CD14-positive monocyte (primary cell): Measurements from ENCODE around the gene CPEB2. TPM values are rescaled to one million over a fixed set of nuclear protein-coding genes. Genes with fewer than 3 reads are reported as not detected.
A peak's percentile ranks its signal among the peaks of the same experiment; 100 is the strongest.

ENCODE experiments used
- DNase-seq, 3 donors: peaks; one replicate each; pipeline ENCODE4 v3.0.0-alpha.2; 2011 to 2022
- H2AFZ ChIP-seq: 2 replicates; pipeline ENCODE4 v1.6.0; 2012; ENCODE audit warnings: mild to moderate bottlenecking, low read depth, low read length, inconsistent platforms; ENCODE audit not compliant: insufficient read depth, poor library complexity, severe bottlenecking
- H3K27ac ChIP-seq, 2 donors: 1 replicate in 1 of 2; 2 replicates in 1 of 2; pipeline ENCODE4 v1.5.1; 2012 to 2013; ENCODE audit warnings: low read length in 2 of 2, control low read depth in 1 of 2, inconsistent platforms in 1 of 2, low read depth in 1 of 2, mild to moderate bottlenecking in 1 of 2
- H3K27me3 ChIP-seq, 2 donors: one replicate each; pipeline versions ENCODE4 v1.6.0 to v1.6.1; 2011 to 2013; ENCODE audit warnings: low read length in 2 of 2; ENCODE audit not compliant: control insufficient read depth in 2 of 2, insufficient read depth in 2 of 2
- H3K36me3 ChIP-seq, 2 donors: replicated peaks in 1 of 2; 1 replicate in 1 of 2; 2 replicates in 1 of 2; pipeline versions ENCODE4 v1.5.1 to v1.6.1; 2012 to 2013; ENCODE audit warnings: low read length in 2 of 2, control low read depth in 1 of 2, inconsistent platforms in 1 of 2, mild to moderate bottlenecking in 1 of 2; ENCODE audit not compliant: insufficient read depth in 2 of 2, control insufficient read depth in 1 of 2
- H3K4me1 ChIP-seq, 2 donors: 1 replicate in 1 of 2; 2 replicates in 1 of 2; pipeline versions ENCODE4 v1.5.1 to v1.6.1; 2012 to 2013; ENCODE audit warnings: low read length in 2 of 2, control low read depth in 1 of 2, inconsistent platforms in 1 of 2, mild to moderate bottlenecking in 1 of 2, moderate library complexity in 1 of 2; ENCODE audit not compliant: insufficient read depth in 2 of 2, control insufficient read depth in 1 of 2
- H3K4me2 ChIP-seq: replicated peaks from 2 replicates; pipeline ENCODE3; 2012; ENCODE audit warnings: low read length, moderate library complexity, mild to moderate bottlenecking; ENCODE audit not compliant: poor library complexity, severe bottlenecking; ENCODE audit errors: extremely low read depth
- H3K4me3 ChIP-seq, 3 experiments: fragments of 200-600 bp in 1 of 3; sonication (generic) in 1 of 3; replicated peaks in 1 of 3; 1 replicate in 2 of 3; 2 replicates in 1 of 3; pipeline ENCODE4 v1.5.1; 2011 to 2013; ENCODE audit warnings: low read length in 3 of 3, mild to moderate bottlenecking in 3 of 3, control low read depth in 2 of 3, low read depth in 2 of 3, inconsistent platforms in 1 of 3, moderate library complexity in 1 of 3
- H3K79me2 ChIP-seq: 2 replicates; pipeline ENCODE4 v1.6.0; 2012; ENCODE audit warnings: mild to moderate bottlenecking, control low read depth, inconsistent platforms, low read length, moderate library complexity; ENCODE audit not compliant: insufficient read depth
- H3K9ac ChIP-seq: 2 replicates; pipeline ENCODE4 v1.6.0; 2017; ENCODE audit warnings: low read length, mild to moderate bottlenecking; ENCODE audit not compliant: insufficient read depth, poor library complexity, severe bottlenecking
- H3K9me3 ChIP-seq, 2 donors: replicated peaks in 1 of 2; 1 replicate in 1 of 2; 2 replicates in 1 of 2; pipeline versions ENCODE4 v1.5.1 to v1.6.1; 2012 to 2013; ENCODE audit warnings: low read length in 2 of 2, control low read depth in 1 of 2; ENCODE audit not compliant: control insufficient read depth in 1 of 2, insufficient read depth in 1 of 2
- H4K20me1 ChIP-seq: 2 replicates; pipeline ENCODE4 v1.6.0; 2012; ENCODE audit warnings: mild to moderate bottlenecking, low read length, control low read depth, moderate library complexity; ENCODE audit not compliant: insufficient read depth
- H3K27ac Mint-ChIP-seq, 7 donors: one replicate each; pipeline ENCODE4 v1.8.0; 2020; ENCODE audit warnings: mild to moderate bottlenecking in 7 of 7, mixed read lengths in 7 of 7, moderate library complexity in 6 of 7, inconsistent platforms in 2 of 7
- H3K27me3 Mint-ChIP-seq, 3 donors: one replicate each; pipeline ENCODE4 v1.8.0; 2021 to 2022; ENCODE audit warnings: low read depth in 3 of 3, mild to moderate bottlenecking in 3 of 3, mixed read lengths in 3 of 3, moderate library complexity in 3 of 3, inconsistent platforms in 1 of 3
- H3K36me3 Mint-ChIP-seq, 2 donors: one replicate each; pipeline ENCODE4 v1.8.0; 2020; ENCODE audit warnings: mixed read lengths in 2 of 2, inconsistent platforms in 1 of 2, mild to moderate bottlenecking in 1 of 2
- H3K4me1 Mint-ChIP-seq: one replicate; pipeline ENCODE4 v1.8.0; 2020; ENCODE audit warnings: mild to moderate bottlenecking, mixed read lengths
- H3K4me3 Mint-ChIP-seq, 2 donors: one replicate each; pipeline ENCODE4 v1.8.0; 2020; ENCODE audit warnings: mild to moderate bottlenecking in 2 of 2, mixed read lengths in 2 of 2, moderate library complexity in 1 of 2
- H3K9me3 Mint-ChIP-seq, 7 donors: one replicate each; pipeline ENCODE4 v1.8.0; 2020 to 2022; ENCODE audit warnings: mixed read lengths in 7 of 7, mild to moderate bottlenecking in 6 of 7, moderate library complexity in 6 of 7, inconsistent platforms in 2 of 7
- CTCF ChIP-seq: fragments of 200-600 bp; IDR thresholded peaks from one replicate; pipeline ENCODE4 v1.8.0; 2022; ENCODE audit warnings: antibody characterized with exemption, mild to moderate bottlenecking
- WGBS: methylation state at CpG from one replicate; pipeline ENCODE4 v1.1.5; 2013; ENCODE audit warnings: missing lambda C conversion rate; ENCODE audit not compliant: insufficient coverage; 5-methylcytosine and 5-hydroxymethylcytosine counted together
- intact Hi-C, 2 donors: fragments of 100-400 bp; cut with micrococcal nuclease; formaldehyde crosslinking; loops; one replicate each; pipeline versions ENCODE4 v1.15.0 to v1.15.1; 2023
- polyA plus RNA-seq, 3 donors: library from polyadenylated mRNA; depleted of rRNA in 1 of 3; unstranded in 2 of 3; stranded (reverse) in 1 of 3; fragments of 300-500 nt in 2 of 3; fragments of >200 nt in 1 of 3; fragmentation: Illumina TruSeq in 2 of 3; gene quantifications; 1 replicate in 2 of 3; 2 replicates in 1 of 3; pipeline ENCODE4 v1.2.3, GENCODE V29; 2012 to 2021

CPEB2 gene
- polyA plus RNA-seq, 3 donors = 1.6 to 8.2 (median 1.7) TPM

GRCh38 chr4:15077969-15078368 lies 75.7 kb downstream of the CPEB2 start:
- no peaks in the 10 kb centered on the region for H3K79me2 ChIP-seq
- peaks cover 4 to 15% of the 10 kb centered on the region in 2 donors for H3K9me3 ChIP-seq
- no peaks in the 10 kb centered on the region for H3K36me3 ChIP-seq
- H3K4me2 ChIP-seq = peak overlapping the region; percentile 8
- no CpG with 5 or more reads among the region's 2 CpGs for WGBS
- peak overlapping the region in 1 of 2 donors; percentile 61 for H3K27ac ChIP-seq
- H3K27me3 ChIP-seq = no peaks in the 10 kb centered on the region
- Mint-ChIP-seq H3K27ac (peak overlapping the region; percentile 85 to 97 (median 91)), H3K9me3 (peaks cover 9 to 25% (median 18%) of the 10 kb centered on the region in 7 donors), H3K27me3 (peaks cover 0 to 3% (median 0%) of the 10 kb centered on the region in 3 donors), H3K4me3 (no peak overlapping the region), H3K4me1 (peaks cover 32% of the 10 kb centered on the region), H3K36me3 (peaks cover 5 to 10% of the 10 kb centered on the region in 2 donors)
- H2AFZ ChIP-seq = no peak overlapping the region
- H3K4me1 ChIP-seq = peaks cover 20 to 34% of the 10 kb centered on the region in 2 donors
- H4K20me1 ChIP-seq = no peaks in the 10 kb centered on the region
- DNase-seq = peak; percentile 59 to 88 (median 82)
- no peak overlapping the region for H3K9ac ChIP-seq
- H3K4me3 ChIP-seq = no peak overlapping the region
- no peak for TF ChIP-seq CTCF
- intact Hi-C loops = no loop called here

- DNase-seq = peak; percentile 23 to 74 (median 72)
- Histone ChIP-seq H3K4me1 (peaks cover 20 to 34% of the 10 kb centered on the region in 2 donors), H3K36me3 (no peaks in the 10 kb centered on the region), H3K27ac (peak overlapping the region in 1 of 2 donors; percentile 61), H2AFZ (no peak overlapping the region), H3K4me2 (peak overlapping the region; percentile 5), H3K4me3 (no peak overlapping the region), H3K79me2 (no peaks in the 10 kb centered on the region), H4K20me1 (no peaks in the 10 kb centered on the region), H3K9ac (no peak overlapping the region), H3K27me3 (no peaks in the 10 kb centered on the region), H3K9me3 (peaks cover 4 to 15% of the 10 kb centered on the region in 2 donors)
- Mint-ChIP-seq H3K27me3 (peaks cover 0 to 5% (median 0%) of the 10 kb centered on the region in 3 donors), H3K36me3 (peaks cover 5 to 8% of the 10 kb centered on the region in 2 donors), H3K4me1 (peaks cover 32% of the 10 kb centered on the region), H3K27ac (peak overlapping the region; percentile 81 to 97 (median 88)), H3K4me3 (peak overlapping the region in 1 of 2 donors; percentile 27), H3K9me3 (peaks cover 9 to 25% (median 18%) of the 10 kb centered on the region in 7 donors)
- no peak for TF ChIP-seq CTCF
- WGBS = 83% methylated on average over 3 of the region's 8 CpGs
- intact Hi-C loops = no loop called here
Observed at GRCh38 chr4:15078682-15079642, 76.7 kb downstream of the CPEB2 start.
